Inflammatory macrophage (primary cell): ENCODE data around the gene COX5B.
"Not testable (repeated sequence)": the region's sequence is repeated elsewhere in the genome, so short reads cannot be mapped to it uniquely, and the experiment has no call there.

Experiments used
- DNase-seq, 2 donors: peaks; one replicate each; pipeline ENCODE4 v3.0.0-alpha.2; 2020 to 2022

COX5B gene

GRCh38 chr2:97673182-97673914 is 27.5 kb downstream of the COX5B start:
- DNase-seq: peak; percentile 58 to 86

- DNase-seq: peak; percentile 43 to 70
These were observed 28.0 kb downstream of the COX5B start for GRCh38 chr2:97673915-97674283.

GRCh38 chr2:97675430-97676113 is 29.7 kb downstream of the COX5B start:
- no peak for DNase-seq

- DNase-seq: no peak
These were observed 30.8 kb downstream of the COX5B start for GRCh38 chr2:97676620-97677019.

- DNase-seq: no peak
These were observed 31.6 kb downstream of the COX5B start for GRCh38 chr2:97677480-97677879.

- peak; percentile 23 to 52 for DNase-seq
These were observed 32.4 kb downstream of the COX5B start for GRCh38 chr2:97678298-97678697.

- DNase-seq: not testable (repeated sequence)
These were observed 41.4 kb downstream of the COX5B start for GRCh38 chr2:97687235-97687634.

GRCh38 chr2:97688062-97688827 is 42.4 kb downstream of the COX5B start:
- no peak for DNase-seq

GRCh38 chr2:97691166-97691565 is 45.3 kb downstream of the COX5B start:
- no peak for DNase-seq

GRCh38 chr2:97693476-97693875 is 47.6 kb downstream of the COX5B start:
- DNase-seq: no peak

GRCh38 chr2:97695744-97696143 is 49.9 kb downstream of the COX5B start:
- no peak for DNase-seq

- DNase-seq: peak; percentile 91
These were observed 51.7 kb downstream of the COX5B start for GRCh38 chr2:97697252-97698235.
